ENCODE results near the gene TYK2.

Gene TYK2

GRCh38 chr19:10365518-10365917, 14.9 kb downstream of the TYK2 start:
- H3K4me3 ChIP-seq = no peak overlapping the region
- H3K9me3 ChIP-seq = no peaks in the 10 kb centered on the region
- TF ChIP-seq CTCF (IDR thresholded peaks at IDR 0.05) = no peak
- H3K4me1 ChIP-seq = no peaks in the 10 kb centered on the region
- H3K27ac ChIP-seq = no peak overlapping the region
- H3K36me3 ChIP-seq = peaks cover 55 to 99% (median 91%) of the 10 kb centered on the region in 3 donors
- no peaks in the 10 kb centered on the region for H3K27me3 ChIP-seq
- intact Hi-C loops (cut with DNase I; ENCODE audit: low total_unique reads) = no loop called here
- no peak for DNase-seq

- TF ChIP-seq CTCF (IDR thresholded peaks at IDR 0.05) = no peak
- Histone ChIP-seq H3K4me3 (no peak overlapping the region), H3K36me3 (peaks cover 58 to 99% (median 96%) of the 10 kb centered on the region in 3 donors), H3K4me1 (no peaks in the 10 kb centered on the region), H3K9me3 (no peaks in the 10 kb centered on the region), H3K27me3 (no peaks in the 10 kb centered on the region), H3K27ac (no peak overlapping the region)
- DNase-seq = no peak
- intact Hi-C loops (cut with DNase I; ENCODE audit: low total_unique reads) = no loop called here
Observed at GRCh38 chr19:10364644-10365043, 15.7 kb downstream of the TYK2 start.

- no peak overlapping the region for H3K4me3 ChIP-seq
- no peak overlapping the region for H3K27ac ChIP-seq
- H3K27me3 ChIP-seq = no peaks in the 10 kb centered on the region
- DNase-seq = no peak
- intact Hi-C loops (cut with DNase I; ENCODE audit: low total_unique reads) = no loop called here
- peaks cover 54 to 100% (median 96%) of the 10 kb centered on the region in 3 donors for H3K36me3 ChIP-seq
- TF ChIP-seq CTCF (IDR thresholded peaks at IDR 0.05) = no peak
- H3K9me3 ChIP-seq = no peaks in the 10 kb centered on the region
- H3K4me1 ChIP-seq = no peaks in the 10 kb centered on the region
Observed at GRCh38 chr19:10363789-10364281, 16.5 kb downstream of the TYK2 start.

GRCh38 chr19:10362259-10362658, 18.1 kb downstream of the TYK2 start:
- Histone ChIP-seq H3K9me3 (no peaks in the 10 kb centered on the region), H3K27ac (no peak overlapping the region), H3K36me3 (peaks cover 53 to 98% (median 93%) of the 10 kb centered on the region in 3 donors), H3K4me3 (no peak overlapping the region), H3K27me3 (no peaks in the 10 kb centered on the region), H3K4me1 (no peaks in the 10 kb centered on the region)
- TF ChIP-seq CTCF (IDR thresholded peaks at IDR 0.05) = no peak
- intact Hi-C loops (cut with DNase I; ENCODE audit: low total_unique reads) = no loop called here
- DNase-seq = no peak

- Histone ChIP-seq H3K27ac (no peak overlapping the region), H3K27me3 (no peaks in the 10 kb centered on the region), H3K36me3 (peaks cover 46 to 98% (median 93%) of the 10 kb centered on the region in 3 donors), H3K9me3 (no peaks in the 10 kb centered on the region), H3K4me1 (no peaks in the 10 kb centered on the region), H3K4me3 (no peak overlapping the region)
- intact Hi-C loops (cut with DNase I; ENCODE audit: low total_unique reads) = no loop called here
- no peak for DNase-seq
- no peak for TF ChIP-seq CTCF (IDR thresholded peaks at IDR 0.05)
Observed at GRCh38 chr19:10361569-10362011, 18.8 kb downstream of the TYK2 start.

- Histone ChIP-seq H3K9me3 (no peaks in the 10 kb centered on the region), H3K27me3 (no peaks in the 10 kb centered on the region), H3K27ac (no peak overlapping the region), H3K4me3 (no peak overlapping the region), H3K4me1 (peaks cover 0 to 7% (median 3%) of the 10 kb centered on the region in 4 donors), H3K36me3 (peaks cover 50 to 98% (median 82%) of the 10 kb centered on the region in 3 donors)
- no peak for TF ChIP-seq CTCF (IDR thresholded peaks at IDR 0.05)
- no peak for DNase-seq
- intact Hi-C loops (cut with DNase I; ENCODE audit: low total_unique reads) = no loop called here
Observed at GRCh38 chr19:10356431-10356830, 23.9 kb downstream of the TYK2 start.

Measured in tibial artery (tissue), 4 donors.